Esophagus mucosa (tissue), 1 donor: ENCODE measurements around the gene LHX3. TPM values are rescaled to one million over a fixed set of nuclear protein-coding genes. Genes with fewer than 3 reads are reported as not detected.

ENCODE experiments used
- ATAC-seq: fragments of 200-7000 bp; cut with Tn5 transposase; one replicate; pipeline ENCODE4 v1.9.1; 2020
- total RNA-seq: library from RNA; stranded (reverse); gene quantifications from one replicate; pipeline ENCODE4 v1.2.4, GENCODE V29; 2023
- donor health status: DM: yes; HTN: yes; CAD: no.

LHX3 gene
- total RNA-seq, 1 donor from 2014 or later: 0.08 TPM

GRCh38 chr9:136175616-136176197 lies 29.2 kb downstream of the LHX3 start:
- no peak for ATAC-seq

DNA sequence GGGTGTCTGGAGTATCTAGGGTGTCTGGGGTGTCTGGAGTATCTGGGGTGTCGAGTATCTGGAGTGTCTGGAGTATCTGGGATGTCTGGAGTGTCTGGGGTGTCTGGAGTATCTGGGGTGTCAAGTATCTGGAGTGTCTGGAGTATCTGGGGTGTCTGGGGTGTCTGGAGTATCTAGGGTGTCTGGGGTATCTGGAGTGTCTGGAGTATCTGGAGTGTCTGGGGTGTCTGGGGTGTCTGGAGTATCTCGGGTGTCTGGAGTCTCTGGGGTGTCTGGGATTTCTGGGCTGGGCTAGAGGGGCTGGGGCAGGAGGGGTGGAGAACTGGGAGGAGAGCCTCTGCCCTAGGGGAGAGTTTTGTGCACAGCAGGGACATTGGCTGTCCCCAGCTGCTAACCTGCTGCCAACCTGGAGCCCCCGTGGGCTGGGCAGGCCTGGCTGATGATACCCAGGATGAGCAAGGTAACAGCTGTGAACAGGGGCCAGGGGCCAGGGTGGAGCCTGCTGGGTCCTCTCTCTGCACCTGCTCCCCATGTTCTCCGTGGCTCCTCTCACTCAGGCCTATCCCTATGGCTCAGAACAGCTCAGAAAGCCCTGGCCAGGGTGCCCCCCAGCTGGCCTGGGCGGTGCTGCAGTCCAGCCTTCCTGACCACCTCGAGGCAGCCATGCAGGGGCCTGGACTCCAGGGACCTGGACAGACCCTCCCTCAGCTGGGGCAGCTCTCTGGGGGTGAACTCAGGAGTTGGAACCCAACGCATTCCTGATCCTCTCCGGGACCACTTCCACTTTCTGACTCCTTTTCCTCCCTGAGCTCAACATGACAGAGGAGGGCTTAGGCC lies 29.9 kb downstream of the LHX3 start:
- no peak for ATAC-seq

DNA sequence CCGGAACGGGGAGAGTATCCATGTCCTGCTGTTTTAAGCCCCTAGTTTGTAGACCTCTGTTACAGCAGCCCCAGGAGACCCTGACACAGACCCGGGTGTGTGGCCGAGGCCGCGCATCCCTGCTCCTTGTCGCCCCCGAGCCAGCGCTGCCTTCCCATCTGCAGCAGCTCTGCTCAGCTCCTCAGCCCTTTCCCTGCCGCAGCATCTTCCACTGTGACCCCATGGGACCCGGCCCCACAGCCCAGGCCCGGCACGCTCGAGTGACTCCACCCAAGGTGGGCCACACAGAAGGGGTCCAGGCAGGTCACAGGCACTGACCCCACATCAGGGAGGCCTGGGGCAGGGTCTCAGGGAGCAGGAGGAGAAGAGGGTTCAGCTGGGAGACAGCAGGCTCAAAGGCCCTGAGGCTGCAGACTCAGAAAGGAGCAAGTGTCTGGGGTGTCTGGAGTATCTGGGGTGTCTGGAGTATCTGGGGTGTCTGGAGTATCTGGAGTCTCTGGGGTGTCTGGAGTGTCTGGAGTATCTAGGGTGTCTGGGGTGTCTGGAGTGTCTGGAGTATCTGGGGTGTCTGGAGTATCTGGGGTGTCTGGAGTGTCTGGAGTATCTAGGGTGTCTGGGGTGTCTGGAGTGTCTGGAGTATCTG lies 31.2 kb downstream of the LHX3 start:
- no peak for ATAC-seq

DNA sequence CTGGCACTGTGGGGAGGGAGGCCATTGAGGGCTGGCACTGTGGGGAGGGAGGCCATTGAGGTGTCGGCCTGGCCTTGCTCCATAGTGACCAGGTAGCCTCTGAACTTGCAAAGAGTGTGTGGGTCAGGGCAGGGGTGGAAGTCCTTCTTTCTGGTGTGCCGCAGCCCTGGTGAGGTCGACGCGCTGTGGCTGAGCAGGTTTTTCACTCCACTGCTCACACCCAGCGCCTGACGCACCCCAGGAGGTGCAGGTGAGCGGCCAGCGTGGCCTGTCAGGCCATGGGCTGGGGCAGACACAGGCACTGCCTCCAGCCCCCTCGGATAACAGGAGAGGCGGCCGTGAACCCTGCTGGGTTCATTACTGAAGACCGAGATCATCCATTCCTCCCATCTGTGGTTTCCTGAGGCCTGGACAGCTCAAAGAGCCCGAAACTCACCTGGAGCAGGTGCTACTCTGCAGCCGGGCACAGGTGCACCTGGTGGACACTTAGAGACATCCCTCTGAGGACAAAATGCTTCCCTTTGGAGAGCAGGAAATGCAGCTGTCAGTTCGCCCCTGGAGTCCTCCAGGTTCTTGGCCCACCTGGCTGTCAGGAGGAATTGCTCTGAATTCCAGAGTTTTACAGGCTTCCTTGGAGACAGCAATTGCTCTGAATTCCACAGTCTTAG lies 32.4 kb downstream of the LHX3 start:
- no peak for ATAC-seq

DNA sequence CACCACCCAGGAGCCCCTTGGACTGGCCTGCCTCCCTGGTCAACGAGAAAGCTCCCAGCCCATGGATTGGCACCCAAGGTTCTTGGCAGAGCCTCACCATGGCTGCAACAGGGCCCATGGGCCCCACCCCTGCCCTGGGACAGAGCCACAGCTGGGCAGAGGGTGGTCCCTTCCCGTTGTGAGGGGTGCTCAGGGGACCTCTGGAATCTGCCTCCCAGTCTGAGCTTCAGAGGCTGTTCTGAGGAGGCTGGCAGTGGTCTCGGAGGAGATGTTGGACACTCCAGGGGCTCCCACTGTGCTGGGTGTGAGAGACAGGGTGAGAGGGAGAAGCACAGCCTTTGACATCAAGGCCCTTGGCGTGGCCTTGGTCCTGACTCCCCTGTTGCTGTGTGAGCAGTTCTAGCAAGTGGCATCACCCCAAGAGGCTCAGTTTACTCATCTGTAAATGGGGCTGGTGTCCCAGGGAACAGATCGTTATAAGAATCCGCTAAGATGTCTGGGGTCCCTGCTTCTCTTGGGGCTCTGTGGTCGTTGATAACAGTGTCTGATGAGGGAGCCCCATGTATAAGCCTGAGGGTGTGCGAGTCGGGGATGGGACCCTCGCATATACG lies 33.0 kb downstream of the LHX3 start:
- no peak for ATAC-seq

- ATAC-seq: peak; percentile 16
These were observed 33.7 kb downstream of the LHX3 start for GRCh38 chr9:136171009-136171800.

DNA sequence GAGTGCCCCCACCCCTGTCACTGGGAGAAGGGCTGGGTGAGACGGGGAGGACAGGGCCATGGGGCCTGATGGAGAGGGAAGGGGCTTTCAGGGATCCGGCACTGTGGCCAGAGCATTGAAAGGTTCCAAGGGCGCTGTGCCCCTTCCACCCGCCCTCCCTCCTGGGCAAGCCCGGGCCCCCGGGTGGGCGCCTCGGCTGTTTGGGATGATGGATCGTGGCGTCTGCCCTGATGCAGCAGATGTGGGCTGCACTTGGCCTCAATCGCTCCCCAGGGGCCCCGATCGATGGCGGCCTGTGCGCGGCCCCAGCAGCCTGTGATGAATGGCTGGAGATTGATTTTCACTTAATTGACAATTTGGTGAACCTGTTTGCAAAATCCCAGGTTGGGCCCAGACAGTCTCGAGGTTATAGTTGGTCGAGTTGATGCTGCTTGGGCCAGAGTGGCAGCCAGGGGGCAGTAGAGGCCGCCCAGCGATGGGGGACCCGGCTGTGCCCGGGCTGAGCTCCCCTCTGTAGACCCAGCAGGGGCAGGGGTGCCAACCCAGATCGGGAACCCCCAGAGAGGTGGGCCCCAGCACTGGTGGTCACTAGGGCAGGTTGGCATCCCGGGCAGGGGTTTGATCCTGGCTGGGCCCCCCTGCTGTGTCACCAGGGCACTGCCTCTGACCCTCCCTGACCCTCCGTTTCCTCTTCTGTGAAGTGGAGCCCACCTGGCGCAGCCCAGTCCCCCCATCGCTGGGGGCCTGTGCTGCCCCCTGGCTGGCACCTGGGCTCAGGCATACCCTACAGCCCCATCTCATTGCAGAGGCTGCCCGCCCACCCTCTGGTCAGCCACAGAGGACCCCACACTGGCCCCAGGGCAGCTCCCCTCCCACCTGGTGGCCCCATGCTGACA lies 34.7 kb downstream of the LHX3 start:
- ATAC-seq: peak; percentile 72

DNA sequence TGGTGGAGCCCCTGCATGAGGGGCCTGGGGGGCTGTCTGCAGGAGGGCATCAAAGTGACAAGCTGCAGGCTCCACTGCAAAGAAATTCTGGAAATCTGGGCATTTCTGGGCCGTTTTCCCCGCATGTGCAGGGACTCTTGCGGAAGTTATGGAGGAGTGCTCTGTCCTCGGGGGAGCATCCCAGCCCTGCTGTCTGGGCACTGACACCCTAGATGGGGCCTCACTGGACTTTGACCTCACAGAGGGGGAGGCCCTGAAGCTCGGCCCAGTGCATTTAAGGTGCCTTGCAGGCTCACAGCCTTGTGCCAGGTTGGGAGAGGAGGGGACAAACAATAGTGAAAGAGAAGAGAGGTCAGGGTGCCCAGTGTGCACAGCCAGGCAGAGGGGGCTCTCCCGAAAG lies 35.4 kb downstream of the LHX3 start:
- ATAC-seq: no peak

- ATAC-seq: no peak
These were observed 41.6 kb downstream of the LHX3 start for GRCh38 chr9:136163248-136163850.

GRCh38 chr9:136160995-136161610 lies 43.8 kb downstream of the LHX3 start:
- no peak for ATAC-seq

- no peak for ATAC-seq
These were observed 44.5 kb downstream of the LHX3 start for GRCh38 chr9:136160381-136160841.

DNA sequence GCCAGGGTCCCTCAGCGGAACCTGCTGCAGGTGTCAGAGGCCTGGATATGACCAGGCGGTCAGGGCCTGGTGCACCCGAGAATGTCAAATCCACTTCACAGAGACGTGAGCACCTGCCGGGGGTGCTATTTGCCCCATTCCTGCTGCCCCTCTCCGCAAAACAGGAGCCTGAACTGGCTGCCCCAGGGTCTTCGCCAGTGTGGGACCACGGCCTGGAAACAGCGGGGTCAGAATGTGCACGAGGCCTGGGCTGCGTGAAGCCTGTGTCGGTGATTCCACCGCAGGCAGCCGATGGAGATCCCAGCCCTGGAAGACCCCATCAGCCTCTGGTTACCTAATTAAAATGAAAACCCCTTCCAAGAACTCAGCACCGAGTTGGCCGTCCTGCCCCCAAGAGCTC lies 45.1 kb downstream of the LHX3 start:
- ATAC-seq: no peak

DNA sequence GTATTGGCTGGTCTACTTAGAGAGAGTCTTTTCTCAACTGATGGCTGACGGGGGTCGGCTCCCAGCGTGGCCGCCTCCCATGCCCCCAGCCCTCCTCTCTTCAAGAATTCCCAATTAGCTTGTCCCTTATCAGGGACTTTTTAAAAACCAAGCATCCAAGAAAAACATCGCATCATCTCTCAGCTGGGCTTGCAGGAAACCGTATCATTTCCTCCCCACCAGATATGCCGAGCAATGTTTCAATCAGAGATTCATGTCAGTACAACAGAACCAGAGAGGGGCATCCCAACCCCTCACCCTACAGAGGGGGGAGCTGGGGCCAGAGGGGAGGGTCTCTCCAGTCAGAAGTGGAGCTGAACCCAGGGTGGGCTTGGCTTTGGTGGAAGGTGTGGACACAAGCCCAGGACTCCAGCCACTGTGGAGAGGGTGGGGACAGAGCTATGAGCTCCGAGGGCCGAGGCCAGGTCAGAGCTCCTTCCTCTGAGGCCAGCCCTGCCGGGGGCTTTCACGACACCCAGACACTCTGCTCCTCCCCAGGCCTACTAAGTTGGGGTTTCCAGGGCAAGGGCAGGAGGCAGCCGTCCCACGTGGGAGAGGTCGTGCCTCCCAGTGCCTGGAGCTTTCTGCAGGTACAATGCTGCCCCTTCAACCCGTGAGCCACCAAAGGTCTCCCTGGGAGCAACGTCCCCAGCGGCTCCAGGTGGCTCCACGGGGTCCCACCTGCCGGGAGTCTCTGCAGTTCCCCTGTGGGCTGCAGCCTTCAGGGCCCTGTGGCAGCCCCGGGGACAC lies 47.3 kb downstream of the LHX3 start:
- ATAC-seq: no peak

DNA sequence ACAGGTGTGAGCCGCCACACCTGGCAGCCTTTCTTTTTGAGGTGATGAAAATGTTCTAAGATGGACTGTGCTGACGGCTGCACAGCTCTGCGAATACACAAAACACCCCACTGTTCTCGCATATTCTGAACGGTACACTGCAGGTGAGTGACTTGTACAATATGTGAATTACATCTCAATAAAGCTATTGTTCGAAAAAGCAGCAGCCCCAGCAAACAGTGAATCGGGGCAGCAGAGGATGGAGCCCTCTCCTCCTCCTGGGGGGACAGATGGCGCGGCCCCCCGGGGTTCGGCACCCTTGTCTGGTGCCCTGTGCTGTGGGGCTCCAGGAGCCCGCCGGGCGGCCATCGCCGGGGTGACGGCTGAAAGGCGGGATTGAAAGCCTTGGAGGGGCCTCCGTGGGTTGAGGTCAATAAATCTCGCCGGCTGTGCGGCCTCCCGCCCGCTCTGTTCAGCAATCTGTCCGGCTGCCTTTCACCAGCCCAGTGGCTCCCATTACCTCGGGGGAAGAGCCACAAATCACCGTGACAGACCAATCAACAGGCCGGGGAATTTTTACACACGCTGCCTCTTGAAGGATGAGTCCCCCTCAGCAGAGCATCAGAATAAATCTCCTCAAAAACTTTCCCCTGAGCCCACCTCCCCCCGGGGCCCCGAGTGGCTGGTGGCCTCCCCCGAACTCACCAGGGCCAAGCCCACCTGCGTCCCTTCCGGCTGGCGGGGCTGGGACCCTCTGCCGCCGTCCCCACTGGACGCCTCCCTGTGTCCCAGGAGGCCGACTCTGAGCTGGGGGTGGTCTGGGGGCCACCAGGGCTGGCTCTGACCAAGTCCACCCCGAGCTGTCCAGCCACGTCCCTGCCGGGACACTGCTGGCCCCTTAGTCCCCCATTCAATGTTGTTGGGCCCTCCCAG lies 48.5 kb downstream of the LHX3 start:
- no peak for ATAC-seq

DNA sequence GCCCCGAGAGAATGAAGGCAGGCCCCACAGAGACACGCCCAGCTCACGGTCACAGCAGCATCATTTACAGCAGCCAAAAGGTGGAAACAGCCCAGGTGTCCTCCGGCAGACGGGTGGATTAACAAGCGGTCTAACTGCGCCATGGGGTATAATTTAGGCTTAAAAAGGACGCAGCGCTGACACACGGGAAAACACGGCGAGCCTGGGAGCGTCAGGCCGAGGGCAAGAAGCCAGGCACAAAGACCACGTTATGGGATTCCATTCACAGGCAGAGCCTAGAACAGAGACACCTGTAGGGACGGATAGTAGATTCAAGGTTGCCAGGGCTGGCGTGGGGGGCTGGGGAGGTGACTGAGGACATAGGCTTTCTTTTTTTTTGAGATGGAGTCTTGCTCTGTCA lies 49.4 kb downstream of the LHX3 start:
- ATAC-seq: no peak

GRCh38 chr9:136154943-136155342 lies 50.0 kb downstream of the LHX3 start:
- ATAC-seq: no peak

DNA sequence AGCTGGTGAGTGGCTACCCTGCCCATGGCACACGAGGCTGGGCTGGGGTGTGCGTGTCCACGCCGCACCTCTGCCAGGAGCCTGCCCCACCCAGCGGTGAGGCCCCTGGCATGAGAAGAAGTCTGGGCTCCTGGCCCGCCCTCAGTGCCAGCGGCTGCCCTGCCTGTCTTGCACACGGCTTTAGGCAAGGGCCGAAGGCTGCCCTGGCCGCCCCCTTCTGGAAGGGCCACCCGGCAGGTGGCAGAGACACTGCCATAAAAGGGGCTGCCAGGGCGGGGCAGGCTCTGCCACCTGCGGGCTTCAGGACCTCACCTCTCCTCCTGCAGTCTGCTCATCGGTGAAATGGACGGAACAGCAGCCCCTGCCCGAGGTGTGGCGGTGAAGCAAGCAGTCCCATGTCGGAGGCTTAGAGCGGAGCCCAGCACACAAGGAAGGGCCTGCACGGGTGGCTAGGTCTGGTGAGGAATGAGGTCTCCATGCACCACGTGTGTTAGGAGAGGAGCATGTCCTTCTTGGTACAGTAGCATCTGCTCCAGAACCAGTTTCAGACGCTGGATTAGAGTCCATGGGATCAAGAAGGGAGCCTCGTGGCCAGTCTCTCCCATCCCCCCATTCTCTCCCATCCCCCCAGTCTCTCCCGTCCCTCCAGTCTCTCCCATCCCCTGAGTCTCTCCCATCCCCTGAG lies 51.4 kb downstream of the LHX3 start:
- no peak for ATAC-seq
